Panc1 (cell line): Measurements from ENCODE around the gene STXBP3. TPM values are rescaled to one million over a fixed set of nuclear protein-coding genes. Genes with fewer than 3 reads are reported as not detected.

Experiments used
- ATAC-seq: fragments of 200-7000 bp; cut with Tn5 transposase; 2 replicates; pipeline ENCODE4 v1.9.1; 2020; ENCODE audit warnings: mild to moderate bottlenecking, moderate library complexity
- BruUV-seq: library from RNA; stranded (reverse); fragments of 400-500 nt; replicated peaks from 2 replicates; lab custom pipeline; 2021; lab: Mats Ljungman, UMichigan
- CTCF ChIA-PET: fragments of 300-600 bp; sonication (Branson Sonifier 250); formaldehyde crosslinking; loops from one replicate; lab custom pipeline; 2022; ENCODE audit warnings: antibody characterized with exemption; lab: Charles Lee
- POLR2A ChIA-PET: fragments of 300-600 bp; sonication (Branson Sonifier 250); formaldehyde crosslinking; loops from one replicate; lab custom pipeline; 2022; ENCODE audit warnings: antibody characterized with exemption; lab: Charles Lee
- DNase-seq: peaks from one replicate; pipeline ENCODE4 v3.0.0-alpha.2; 2010; ENCODE audit warnings: low read depth, low spot score
- H3K27ac ChIP-seq: 2 replicates; pipeline ENCODE4 v1.5.1; 2011; ENCODE audit warnings: mild to moderate bottlenecking, low read length, inconsistent platforms
- H3K27me3 ChIP-seq: fragments of 200-500 bp; sonication (Bioruptor generic); 2 replicates; pipeline ENCODE4 v1.6.0; 2014; ENCODE audit warnings: low read length, inconsistent platforms; ENCODE audit not compliant: control insufficient read depth, insufficient read depth
- H3K36me3 ChIP-seq: fragments of 200-500 bp; sonication (Bioruptor generic); 2 replicates; pipeline ENCODE4 v1.5.1; 2014; ENCODE audit warnings: inconsistent platforms, mild to moderate bottlenecking, low read length, moderate library complexity; ENCODE audit not compliant: control insufficient read depth, insufficient read depth
- H3K4me1 ChIP-seq: 2 replicates; pipeline ENCODE4 v1.5.1; 2011; ENCODE audit warnings: inconsistent platforms, mild to moderate bottlenecking, low read length, moderate library complexity; ENCODE audit not compliant: control insufficient read depth, insufficient read depth
- H3K4me3 ChIP-seq, 2 experiments: 2 replicates each; pipeline ENCODE4 v1.5.1; 2011 to 2012; ENCODE audit warnings: low read depth in 2 of 2, low read length in 2 of 2, mild to moderate bottlenecking in 2 of 2, inconsistent platforms in 1 of 2, moderate library complexity in 1 of 2
- H3K9me3 ChIP-seq: fragments of 200-500 bp; sonication (Bioruptor generic); 2 replicates; pipeline ENCODE4 v1.5.1; 2014; ENCODE audit warnings: low read depth, mild to moderate bottlenecking, inconsistent platforms, low read length, moderate library complexity; ENCODE audit not compliant: control insufficient read depth, insufficient read depth
- POLR2AphosphoS5 ChIP-seq: IDR thresholded peaks from 2 replicates; pipeline ENCODE4 v1.6.1; 2012; ENCODE audit warnings: mild to moderate bottlenecking, low read depth, low read length, moderate library complexity
- SIN3A ChIP-seq: IDR thresholded peaks from 2 replicates; pipeline ENCODE4 v1.6.1; 2012; ENCODE audit warnings: low read depth, mild to moderate bottlenecking, low read length, moderate library complexity, borderline replicate concordance; ENCODE audit not compliant: insufficient read depth
- TCF7L2 ChIP-seq: IDR thresholded peaks from 2 replicates; pipeline ENCODE4 v1.6.1; 2011; ENCODE audit warnings: mild to moderate bottlenecking, low read depth, low read length, inconsistent platforms
- in situ Hi-C: cut with HindIII; loops from 2 replicates; pipeline ENCODE4 v1.10.0; 2016; ENCODE audit warnings: low sequenced_read_pairs, low pct_unique_long_range_greater_than_20kb
- intact Hi-C: fragments of 100-400 bp; cut with micrococcal nuclease; formaldehyde crosslinking; loops from one replicate; pipeline ENCODE4 v1.10.0; 2022; ENCODE audit not compliant: unreplicated experiment
- total RNA-seq: library from RNA; stranded (reverse); gene quantifications from one replicate; pipeline ENCODE4 v1.2.1, GENCODE V29; 2021; ENCODE audit not compliant: unreplicated experiment
- TF ChIP-seq, protein P1 (sequence below), 2 experiments: IDR thresholded peaks; 2 replicates each; pipeline ENCODE4 v1.6.1; 2011 to 2012; ENCODE audit warnings: low read depth in 2 of 2, control low read depth in 1 of 2, low read length in 1 of 2, mild to moderate bottlenecking in 1 of 2, moderate library complexity in 1 of 2; ENCODE audit not compliant: insufficient read depth in 1 of 2
- TF ChIP-seq, protein P2 (sequence below): fragments of 450-650 bp; IDR thresholded peaks from 2 replicates; pipeline ENCODE4 v1.5.1; 2017; ENCODE audit warnings: mild to moderate bottlenecking

STXBP3 gene
- total RNA-seq, 1 experiment from 2014 or later = 27.7 TPM

GRCh38 chr1:108847494-108847893, 101.0 kb downstream of the STXBP3 start:
- BruUV-seq = no TSS peak
- no peak overlapping the region for H3K27ac ChIP-seq
- H3K36me3 ChIP-seq = no peaks in the 10 kb centered on the region
- CTCF ChIA-PET = interaction anchor here (0.6 to 0.7 kb wide), 2 partner anchors 17 to 104 kb away, joined by 3 to 5 read pairs; no protein-coding TSS in a partner anchor
- in situ Hi-C loops (no loop called here), intact Hi-C loops (no loop called here)
- H3K27me3 ChIP-seq = no peaks in the 10 kb centered on the region
- no peaks in the 10 kb centered on the region for H3K4me1 ChIP-seq
- DNase-seq (no peak), ATAC-seq (no peak)
- no peak for TF ChIP-seq TCF7L2
- no peak for TF ChIP-seq POLR2AphosphoS5
- no peaks in the 10 kb centered on the region for H3K9me3 ChIP-seq
- POLR2A ChIA-PET = no interaction called here
- H3K4me3 ChIP-seq = no peak overlapping the region

DNA sequence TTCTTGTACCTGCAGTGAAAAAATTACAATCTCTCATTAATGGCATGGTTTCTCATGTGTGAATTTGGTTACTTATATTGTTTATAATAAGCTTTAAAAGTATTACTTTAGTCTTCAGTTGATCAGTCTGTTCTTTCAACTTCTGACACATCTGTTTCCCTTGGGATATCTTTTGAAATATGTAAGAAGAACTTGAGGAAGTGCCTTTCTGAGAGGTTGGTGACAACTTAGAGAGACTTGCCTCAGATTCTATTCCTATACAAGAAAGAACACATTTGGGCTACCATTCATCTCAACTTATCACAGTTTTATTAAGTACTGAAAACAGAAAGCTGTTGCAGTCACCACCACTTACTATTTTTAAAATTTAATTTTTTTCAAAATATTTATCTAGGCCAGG, 102.3 kb downstream of the STXBP3 start:
- Histone ChIP-seq H3K4me1 (no peaks in the 10 kb centered on the region), H3K27me3 (no peaks in the 10 kb centered on the region), H3K36me3 (no peaks in the 10 kb centered on the region), H3K4me3 (no peak overlapping the region), H3K27ac (no peak overlapping the region), H3K9me3 (no peaks in the 10 kb centered on the region)
- no peak for TF ChIP-seq SIN3A
- TF ChIP-seq TCF7L2 = no peak
- TF ChIP-seq POLR2AphosphoS5 = no peak
- TF ChIP-seq, protein P1, sequence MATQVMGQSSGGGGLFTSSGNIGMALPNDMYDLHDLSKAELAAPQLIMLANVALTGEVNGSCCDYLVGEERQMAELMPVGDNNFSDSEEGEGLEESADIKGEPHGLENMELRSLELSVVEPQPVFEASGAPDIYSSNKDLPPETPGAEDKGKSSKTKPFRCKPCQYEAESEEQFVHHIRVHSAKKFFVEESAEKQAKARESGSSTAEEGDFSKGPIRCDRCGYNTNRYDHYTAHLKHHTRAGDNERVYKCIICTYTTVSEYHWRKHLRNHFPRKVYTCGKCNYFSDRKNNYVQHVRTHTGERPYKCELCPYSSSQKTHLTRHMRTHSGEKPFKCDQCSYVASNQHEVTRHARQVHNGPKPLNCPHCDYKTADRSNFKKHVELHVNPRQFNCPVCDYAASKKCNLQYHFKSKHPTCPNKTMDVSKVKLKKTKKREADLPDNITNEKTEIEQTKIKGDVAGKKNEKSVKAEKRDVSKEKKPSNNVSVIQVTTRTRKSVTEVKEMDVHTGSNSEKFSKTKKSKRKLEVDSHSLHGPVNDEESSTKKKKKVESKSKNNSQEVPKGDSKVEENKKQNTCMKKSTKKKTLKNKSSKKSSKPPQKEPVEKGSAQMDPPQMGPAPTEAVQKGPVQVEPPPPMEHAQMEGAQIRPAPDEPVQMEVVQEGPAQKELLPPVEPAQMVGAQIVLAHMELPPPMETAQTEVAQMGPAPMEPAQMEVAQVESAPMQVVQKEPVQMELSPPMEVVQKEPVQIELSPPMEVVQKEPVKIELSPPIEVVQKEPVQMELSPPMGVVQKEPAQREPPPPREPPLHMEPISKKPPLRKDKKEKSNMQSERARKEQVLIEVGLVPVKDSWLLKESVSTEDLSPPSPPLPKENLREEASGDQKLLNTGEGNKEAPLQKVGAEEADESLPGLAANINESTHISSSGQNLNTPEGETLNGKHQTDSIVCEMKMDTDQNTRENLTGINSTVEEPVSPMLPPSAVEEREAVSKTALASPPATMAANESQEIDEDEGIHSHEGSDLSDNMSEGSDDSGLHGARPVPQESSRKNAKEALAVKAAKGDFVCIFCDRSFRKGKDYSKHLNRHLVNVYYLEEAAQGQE (IDR thresholded peaks at IDR 0.05; ENCODE audit: insufficient read depth in 1 of 2, low read depth in 2 of 2, low read length in 1 of 2) = no peak
- TF ChIP-seq, protein P2, sequence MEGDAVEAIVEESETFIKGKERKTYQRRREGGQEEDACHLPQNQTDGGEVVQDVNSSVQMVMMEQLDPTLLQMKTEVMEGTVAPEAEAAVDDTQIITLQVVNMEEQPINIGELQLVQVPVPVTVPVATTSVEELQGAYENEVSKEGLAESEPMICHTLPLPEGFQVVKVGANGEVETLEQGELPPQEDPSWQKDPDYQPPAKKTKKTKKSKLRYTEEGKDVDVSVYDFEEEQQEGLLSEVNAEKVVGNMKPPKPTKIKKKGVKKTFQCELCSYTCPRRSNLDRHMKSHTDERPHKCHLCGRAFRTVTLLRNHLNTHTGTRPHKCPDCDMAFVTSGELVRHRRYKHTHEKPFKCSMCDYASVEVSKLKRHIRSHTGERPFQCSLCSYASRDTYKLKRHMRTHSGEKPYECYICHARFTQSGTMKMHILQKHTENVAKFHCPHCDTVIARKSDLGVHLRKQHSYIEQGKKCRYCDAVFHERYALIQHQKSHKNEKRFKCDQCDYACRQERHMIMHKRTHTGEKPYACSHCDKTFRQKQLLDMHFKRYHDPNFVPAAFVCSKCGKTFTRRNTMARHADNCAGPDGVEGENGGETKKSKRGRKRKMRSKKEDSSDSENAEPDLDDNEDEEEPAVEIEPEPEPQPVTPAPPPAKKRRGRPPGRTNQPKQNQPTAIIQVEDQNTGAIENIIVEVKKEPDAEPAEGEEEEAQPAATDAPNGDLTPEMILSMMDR = no peak
- POLR2A ChIA-PET = interaction anchor here (0.6 kb wide), 1 partner anchor 51 kb away, joined by 8 read pairs; no protein-coding TSS in a partner anchor
- in situ Hi-C loops (no loop called here), intact Hi-C loops (no loop called here)
- CTCF ChIA-PET = no interaction called here
- no TSS peak for BruUV-seq
- ATAC-seq = no peak
- DNase-seq = no peak

DNA sequence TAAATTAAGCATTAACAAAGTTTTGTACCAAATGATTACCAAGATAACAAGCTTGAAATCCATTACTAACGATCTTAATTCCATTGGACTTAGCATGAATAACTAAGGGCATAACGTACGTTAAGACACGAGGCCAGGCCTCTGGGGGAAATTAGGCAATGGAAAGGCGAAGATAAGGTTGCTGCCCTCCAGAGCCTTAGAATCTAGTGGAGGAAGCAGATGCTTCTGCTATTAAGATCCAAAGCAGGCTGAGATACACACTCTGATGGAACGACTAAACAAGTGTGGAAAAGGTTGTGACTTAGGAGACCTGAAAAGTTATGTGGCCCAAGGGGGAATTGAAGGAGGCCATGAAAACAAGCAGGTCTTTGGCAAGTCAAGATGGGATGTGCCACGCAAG, 104.5 kb downstream of the STXBP3 start:
- no peaks in the 10 kb centered on the region for H3K27me3 ChIP-seq
- ChIA-PET POLR2A (no interaction called here), CTCF (no interaction called here)
- H3K36me3 ChIP-seq = no peaks in the 10 kb centered on the region
- no peak for DNase-seq
- no peak overlapping the region for H3K27ac ChIP-seq
- BruUV-seq = no TSS peak
- intact Hi-C loops (no loop called here), in situ Hi-C loops (no loop called here)
- no peak overlapping the region for H3K4me3 ChIP-seq
- no peak for ATAC-seq
- no peaks in the 10 kb centered on the region for H3K9me3 ChIP-seq
- no peaks in the 10 kb centered on the region for H3K4me1 ChIP-seq
- TF ChIP-seq SIN3A = no peak
- TF ChIP-seq TCF7L2 = no peak
- TF ChIP-seq POLR2AphosphoS5 = no peak
- TF ChIP-seq, protein P2 = no peak
- TF ChIP-seq, protein P1 (IDR thresholded peaks at IDR 0.05; ENCODE audit: insufficient read depth in 1 of 2, low read depth in 2 of 2, low read length in 1 of 2) = no peak
